Frontal cortex (tissue), 4 donors: ENCODE measurements around the gene FSCN2. TPM values are rescaled to one million over a fixed set of nuclear protein-coding genes. Genes with fewer than 3 reads are reported as not detected.

Source experiments
- DNase-seq, 2 donors: peaks; one replicate each; pipeline ENCODE4 v3.0.0; 2012; ENCODE audit warnings: low spot score in 2 of 2
- FAIRE-seq: peaks from 2 replicates; lab custom pipeline; 2012; peaks lifted over from hg19 to GRCh38; lab: Jason Lieb, UNC
- total RNA-seq: library from RNA; depleted of rRNA; stranded (reverse); fragments of >200 nt; gene quantifications from one replicate; pipeline ENCODE4 v1.2.3, GENCODE V29; 2014
- donor health status: control.
- donor health status: control.
- donor health status: control.

Gene FSCN2
- total RNA-seq, 1 donor from 2014 or later = 4.9 TPM

GRCh38 chr17:81489998-81490992 lies 37.9 kb upstream of the FSCN2 start:
- DNase-seq = no peak
- no peak for FAIRE-seq

GRCh38 chr17:81491181-81491581 lies 37.0 kb upstream of the FSCN2 start:
- DNase-seq (no peak), FAIRE-seq (no peak)

- DNase-seq (no peak), FAIRE-seq (no peak)
Measured at GRCh38 chr17:81491761-81492160, 36.4 kb upstream of the FSCN2 start.

- FAIRE-seq (no peak), DNase-seq (no peak)
Measured at GRCh38 chr17:81492202-81492601, 36.0 kb upstream of the FSCN2 start.

- no peak for DNase-seq
- FAIRE-seq = no peak
Measured at GRCh38 chr17:81492706-81493105, 35.5 kb upstream of the FSCN2 start.

- FAIRE-seq = no peak
- no peak for DNase-seq
Measured at GRCh38 chr17:81493198-81494038, 34.8 kb upstream of the FSCN2 start.

GRCh38 chr17:81494626-81495377 lies 33.4 kb upstream of the FSCN2 start:
- FAIRE-seq (no peak), DNase-seq (no peak)

GRCh38 chr17:81498953-81499600 lies 29.1 kb upstream of the FSCN2 start:
- DNase-seq (no peak), FAIRE-seq (no peak)

- no peak for DNase-seq
Measured at GRCh38 chr17:81499601-81499970, 28.6 kb upstream of the FSCN2 start.

GRCh38 chr17:81500047-81500446 lies 28.1 kb upstream of the FSCN2 start:
- DNase-seq (no peak), FAIRE-seq (no peak)

More at GRCh38 chr17:81499601-81499970, 28.6 kb upstream of the FSCN2 start:
- FAIRE-seq = no peak

GRCh38 chr17:81502471-81503017 lies 25.6 kb upstream of the FSCN2 start:
- FAIRE-seq = no peak
- DNase-seq = no peak

- FAIRE-seq = no peak
- no peak for DNase-seq
Measured at GRCh38 chr17:81503619-81504018, 24.6 kb upstream of the FSCN2 start.

GRCh38 chr17:81508639-81509206 lies 19.5 kb upstream of the FSCN2 start:
- DNase-seq = no peak
- no peak for FAIRE-seq

- DNase-seq (no peak), FAIRE-seq (no peak)
Measured at GRCh38 chr17:81509207-81509971, 18.8 kb upstream of the FSCN2 start.

GRCh38 chr17:81509972-81510784 lies 18.0 kb upstream of the FSCN2 start:
- DNase-seq (no peak), FAIRE-seq (no peak)

- FAIRE-seq (no peak), DNase-seq (no peak)
Measured at GRCh38 chr17:81510785-81511553, 17.2 kb upstream of the FSCN2 start.

- FAIRE-seq = no peak
- DNase-seq = no peak
Measured at GRCh38 chr17:81511554-81511803, 16.7 kb upstream of the FSCN2 start.
